A172 (cell line): ENCODE results near the gene CDH4. TPM values are rescaled to one million over a fixed set of nuclear protein-coding genes. Genes with fewer than 3 reads are reported as not detected.

Experiments
- DNase-seq: peaks from one replicate; pipeline ENCODE4 v3.0.0-alpha.2; 2015; ENCODE audit warnings: low spot score
- total RNA-seq: library from RNA; depleted of rRNA; stranded (reverse); fragments of >200 nt; shearing (Covaris generic); gene quantifications from 2 replicates; pipeline ENCODE4 v1.2.3, GENCODE V29; 2014

CDH4 gene
- total RNA-seq, 1 experiment from 2014 or later = 5.5 TPM

- no peak for DNase-seq
Measured at GRCh38 chr20:61855286-61855685, 603.2 kb downstream of the CDH4 start.

- no peak for DNase-seq
Measured at GRCh38 chr20:61856626-61857413, 604.8 kb downstream of the CDH4 start.

GRCh38 chr20:61857414-61857775 lies 605.3 kb downstream of the CDH4 start:
- DNase-seq = no peak

GRCh38 chr20:61857884-61858283 lies 605.8 kb downstream of the CDH4 start:
- DNase-seq = no peak

GRCh38 chr20:61859767-61860166 lies 607.7 kb downstream of the CDH4 start:
- no peak for DNase-seq

- DNase-seq = no peak
Measured at GRCh38 chr20:61860260-61860987, 608.4 kb downstream of the CDH4 start.

GRCh38 chr20:61861054-61861841 lies 609.2 kb downstream of the CDH4 start:
- DNase-seq = no peak

- DNase-seq = no peak
Measured at GRCh38 chr20:61861858-61862257, 609.8 kb downstream of the CDH4 start.

GRCh38 chr20:61862881-61863280 lies 610.8 kb downstream of the CDH4 start:
- DNase-seq = no peak

GRCh38 chr20:61864481-61864880 lies 612.4 kb downstream of the CDH4 start:
- no peak for DNase-seq

GRCh38 chr20:61865353-61865752 lies 613.3 kb downstream of the CDH4 start:
- DNase-seq = no peak

- DNase-seq = no peak
Measured at GRCh38 chr20:61866165-61866564, 614.1 kb downstream of the CDH4 start.

- no peak for DNase-seq
Measured at GRCh38 chr20:61868006-61868405, 615.9 kb downstream of the CDH4 start.

GRCh38 chr20:61868466-61869090 lies 616.5 kb downstream of the CDH4 start:
- no peak for DNase-seq

GRCh38 chr20:61869750-61870507 lies 617.9 kb downstream of the CDH4 start:
- DNase-seq = no peak

GRCh38 chr20:61871160-61871559 lies 619.1 kb downstream of the CDH4 start:
- DNase-seq = no peak

GRCh38 chr20:61871913-61872312 lies 619.9 kb downstream of the CDH4 start:
- no peak for DNase-seq

GRCh38 chr20:61872371-61872900 lies 620.4 kb downstream of the CDH4 start:
- DNase-seq = no peak

- DNase-seq = no peak
Measured at GRCh38 chr20:61873651-61874420, 621.8 kb downstream of the CDH4 start.

GRCh38 chr20:61874421-61875068 lies 622.5 kb downstream of the CDH4 start:
- DNase-seq = no peak
